GM11168 (cell line): ENCODE measurements around the gene PAQR7.
"Not testable (repeated sequence)": the region's sequence is repeated elsewhere in the genome, so short reads cannot be mapped to it uniquely, and the experiment has no call there.

Source experiments
- in situ Hi-C: fragments of 300-500 bp; cut with MboI; formaldehyde crosslinking; loops from one replicate; pipeline ENCODE4 v1.12.0; 2022; ENCODE audit warnings: low sequenced_read_pairs; ENCODE audit not compliant: unreplicated experiment

Gene PAQR7

DNA sequence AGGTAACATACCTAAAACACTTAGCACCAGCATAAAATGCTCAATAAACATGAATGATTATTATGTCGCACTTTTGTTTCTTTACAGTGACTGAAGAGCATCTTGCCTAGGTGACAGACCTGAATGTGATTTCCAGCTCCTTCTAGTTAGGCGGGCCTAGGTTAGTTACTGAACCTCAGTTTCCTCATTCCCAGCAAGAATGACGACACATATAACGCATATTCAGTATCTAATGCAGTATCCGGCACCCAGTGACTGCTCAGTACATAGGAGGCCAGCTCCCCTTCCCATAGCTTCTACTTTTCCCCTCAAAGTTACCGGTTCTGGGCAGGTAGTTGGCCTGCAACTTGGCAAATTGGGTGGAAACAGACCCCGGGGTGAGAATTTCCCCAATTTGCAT lies 17.0 kb downstream of the PAQR7 start:
- in situ Hi-C loops, result no loop called here

DNA sequence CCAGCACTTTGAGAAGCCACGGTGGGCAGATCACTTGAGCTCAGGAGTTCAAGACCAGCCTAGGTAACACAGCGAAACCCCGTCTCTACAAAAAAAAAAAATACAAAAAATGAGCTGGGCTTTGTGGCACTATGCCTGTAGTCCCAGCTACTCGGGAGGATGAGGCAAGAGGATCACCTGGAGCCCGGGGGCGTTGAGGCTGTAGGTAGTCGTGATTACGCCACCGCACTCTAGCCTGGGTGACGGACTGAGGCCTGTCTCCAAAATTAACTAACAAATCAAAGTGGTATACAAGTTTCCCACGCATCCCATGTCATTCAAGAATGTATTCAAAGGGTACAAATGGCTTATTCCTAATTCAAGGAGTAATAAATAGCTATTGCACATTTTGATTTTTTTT lies 18.7 kb downstream of the PAQR7 start:
- in situ Hi-C loops, result no loop called here

DNA sequence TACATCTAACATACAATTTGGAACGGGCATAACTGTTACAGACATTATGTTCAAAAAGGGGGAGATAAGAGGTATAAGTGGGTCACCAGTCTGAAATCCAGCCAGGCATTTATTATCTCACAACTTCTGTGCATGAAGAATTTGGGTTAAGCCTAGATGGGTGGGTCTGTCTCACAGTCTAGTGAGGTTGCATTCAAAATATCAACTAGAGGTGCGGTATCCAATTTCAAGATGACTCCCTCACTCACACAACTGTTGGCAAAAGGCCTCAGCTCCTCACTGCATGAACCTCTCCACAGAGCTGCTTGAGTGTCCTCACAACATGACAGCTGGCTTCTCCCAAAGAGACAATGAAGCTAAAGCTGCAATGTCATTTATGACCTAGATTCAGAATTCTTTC lies 21.0 kb downstream of the PAQR7 start:
- in situ Hi-C loops, result no loop called here

DNA sequence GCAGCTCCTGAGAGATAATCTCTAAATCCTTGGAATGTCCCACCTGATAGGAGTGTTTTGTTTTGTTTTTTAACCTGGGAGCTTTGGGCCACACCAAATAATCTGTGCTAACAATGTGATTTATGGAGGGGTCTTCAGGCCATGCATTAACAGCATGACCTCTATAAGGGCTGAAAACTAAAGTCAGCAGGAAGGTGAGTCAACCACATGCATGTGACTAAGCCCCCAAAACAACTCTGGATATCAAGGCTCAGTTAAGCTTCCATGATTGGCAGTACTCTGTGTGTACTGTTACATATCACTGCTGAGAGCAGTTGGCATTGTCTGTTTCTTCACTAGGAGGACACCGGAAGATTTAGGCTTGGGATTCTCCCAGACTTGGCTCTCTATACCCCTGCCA lies 27.0 kb downstream of the PAQR7 start:
- in situ Hi-C loops, result no loop called here

DNA sequence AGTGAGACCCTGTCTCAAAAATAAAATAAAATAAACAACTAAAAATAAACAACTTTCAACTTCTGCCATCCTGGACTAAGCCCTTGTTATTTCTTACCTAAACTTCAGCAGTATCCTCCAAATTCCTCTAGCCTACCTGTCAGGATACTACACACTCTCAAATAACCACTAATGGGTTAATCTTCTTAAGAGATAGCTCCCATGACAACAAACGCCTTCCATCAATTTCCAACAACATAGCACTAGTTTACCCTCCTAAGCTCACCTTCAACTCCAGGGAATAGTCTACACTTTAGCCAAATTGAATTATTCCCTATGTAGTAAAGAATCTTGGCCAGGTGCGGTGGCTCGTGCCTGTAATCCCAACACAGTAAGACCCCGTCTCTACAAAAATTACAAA lies 27.6 kb downstream of the PAQR7 start:
- in situ Hi-C loops, result no loop called here

DNA sequence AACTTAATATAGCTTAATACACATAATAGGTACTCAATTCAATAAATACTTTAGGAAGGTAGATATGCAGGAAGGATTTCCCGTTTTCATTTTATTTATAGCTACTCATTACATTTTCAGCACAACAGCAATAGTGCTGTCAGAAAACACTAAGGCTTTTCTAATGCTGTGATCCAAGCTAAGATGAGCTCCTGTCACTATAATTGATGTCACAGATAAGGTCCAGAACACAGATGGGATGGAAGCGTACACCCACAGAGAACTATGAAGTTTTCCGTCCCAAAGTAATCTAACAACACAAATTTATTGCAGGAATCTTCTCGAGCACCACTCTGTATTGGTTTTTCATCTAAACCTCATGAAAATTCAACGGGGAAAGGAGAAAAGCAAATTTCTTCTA lies 29.8 kb downstream of the PAQR7 start:
- in situ Hi-C loops, result no loop called here

DNA sequence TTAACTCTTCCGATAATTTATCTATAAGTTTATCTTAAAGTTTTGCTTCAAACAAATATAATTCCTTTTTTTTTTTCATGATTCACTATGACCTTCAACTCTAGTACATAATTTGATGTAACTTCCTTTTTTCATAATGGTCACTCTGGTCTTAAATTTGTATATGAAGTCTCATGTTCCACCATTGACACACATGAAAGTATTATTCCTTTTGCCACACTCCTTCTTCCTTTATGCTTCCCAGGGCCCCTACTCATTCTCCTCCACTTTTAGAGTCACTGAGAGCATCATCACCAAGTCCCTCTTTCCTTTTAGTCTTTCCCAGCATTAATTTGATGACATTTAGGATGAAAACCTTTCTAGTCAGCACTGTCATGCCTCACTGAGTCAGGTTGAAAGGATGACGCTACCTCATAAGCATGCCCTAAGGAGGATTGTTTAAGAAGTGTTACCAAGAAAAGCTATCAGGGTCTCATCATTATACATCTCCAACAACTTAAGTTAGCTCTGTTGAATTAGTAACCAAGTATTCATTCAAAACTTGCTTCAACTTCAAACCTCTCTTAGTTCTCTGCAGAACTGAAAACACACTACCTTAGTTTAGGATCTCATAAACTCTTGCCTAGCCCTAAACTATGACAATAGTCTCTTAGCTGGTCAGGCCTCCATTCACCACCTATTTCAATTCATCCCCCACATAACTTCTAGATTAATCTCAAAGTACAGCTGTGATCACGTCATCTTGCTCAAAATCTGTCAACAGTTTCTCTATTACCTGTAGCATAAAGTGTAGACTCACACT lies 30.8 kb downstream of the PAQR7 start:
- in situ Hi-C loops, result no loop called here

DNA sequence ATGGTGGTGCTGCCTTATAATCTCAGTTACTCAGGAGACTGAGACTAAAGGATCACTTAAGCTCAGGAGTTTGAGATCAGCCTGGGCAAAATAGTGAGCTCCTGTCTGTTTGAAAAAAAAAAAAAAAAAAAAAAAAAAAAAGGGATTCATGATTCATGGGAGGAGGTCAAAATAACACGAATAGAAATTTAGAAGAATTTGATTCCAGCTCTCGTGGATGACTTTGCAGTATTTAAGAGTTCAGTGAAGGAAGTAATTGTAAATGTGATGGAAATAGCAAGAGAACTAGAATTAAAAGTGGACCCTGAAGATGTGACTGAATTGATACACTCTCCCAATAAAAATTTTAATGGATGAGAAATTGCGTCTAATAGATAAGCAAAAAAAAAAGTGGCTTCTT lies 32.0 kb downstream of the PAQR7 start:
- in situ Hi-C loops, result no loop called here

DNA sequence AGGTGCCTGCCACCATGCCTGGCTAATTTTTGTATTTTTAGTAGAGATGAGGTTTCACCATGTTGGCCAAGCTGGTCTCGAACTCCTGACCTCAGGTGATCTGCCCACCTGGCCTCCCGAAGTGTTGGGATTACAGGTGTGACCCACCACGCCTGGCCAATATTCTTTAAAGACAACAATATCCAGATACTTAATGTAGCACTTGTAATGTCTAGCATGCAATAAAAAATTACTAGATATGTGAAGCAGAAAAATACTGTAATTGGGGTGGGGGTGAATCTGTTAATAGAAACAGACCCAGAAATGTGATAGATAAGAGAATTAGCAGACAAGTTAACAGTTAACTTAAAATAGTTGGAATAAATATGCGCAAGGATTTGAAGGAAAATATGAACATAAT lies 35.7 kb downstream of the PAQR7 start:
- in situ Hi-C loops, result not testable (repeated sequence)

DNA sequence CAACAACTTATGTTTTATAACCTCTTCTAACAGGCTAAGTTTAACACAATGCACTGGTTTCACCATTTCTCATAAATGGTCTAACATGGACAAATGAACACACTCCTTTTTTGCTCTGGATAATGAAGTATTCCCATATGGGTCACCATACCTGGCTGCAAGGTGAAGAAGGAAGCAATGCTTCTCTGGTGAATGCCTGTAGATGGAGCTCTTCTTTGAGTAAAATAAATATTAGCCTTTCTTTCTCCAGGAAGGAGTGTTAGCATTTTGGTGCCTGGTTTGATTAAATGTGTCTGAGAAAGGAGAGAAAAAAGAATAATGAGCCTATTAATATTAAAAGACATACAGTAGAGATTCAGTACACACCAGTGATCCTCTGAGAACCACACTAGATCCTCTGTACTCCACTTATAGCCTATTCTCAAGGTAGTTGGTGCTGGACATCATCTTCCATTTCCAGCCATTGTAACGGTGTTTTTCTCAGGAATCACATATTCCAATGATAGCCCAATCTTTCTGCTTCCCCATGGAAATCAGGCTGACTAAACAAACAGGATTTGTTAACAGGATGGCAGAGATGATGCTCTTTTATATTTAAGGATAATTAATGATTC lies 38.1 kb downstream of the PAQR7 start:
- in situ Hi-C loops, result no loop called here

DNA sequence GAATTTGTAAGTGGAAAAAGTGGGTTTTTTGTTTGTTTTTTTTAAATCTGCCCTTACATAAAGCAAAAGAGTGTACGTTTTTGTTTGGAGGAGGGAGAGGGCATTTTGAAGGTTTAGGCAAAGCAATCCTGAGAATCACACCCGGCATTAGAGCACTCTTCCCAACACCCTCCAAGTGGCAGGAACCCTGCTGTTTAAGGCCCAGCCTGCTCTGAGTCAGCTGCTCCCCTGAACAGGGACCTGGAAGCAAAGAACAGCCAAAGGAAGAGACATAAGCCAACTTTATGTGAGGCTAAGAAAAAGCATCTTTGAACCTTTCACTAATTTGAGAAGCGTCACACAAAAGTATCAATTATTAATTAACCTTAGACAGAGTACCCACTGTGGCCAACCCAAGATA lies 38.8 kb downstream of the PAQR7 start:
- in situ Hi-C loops, result no loop called here

DNA sequence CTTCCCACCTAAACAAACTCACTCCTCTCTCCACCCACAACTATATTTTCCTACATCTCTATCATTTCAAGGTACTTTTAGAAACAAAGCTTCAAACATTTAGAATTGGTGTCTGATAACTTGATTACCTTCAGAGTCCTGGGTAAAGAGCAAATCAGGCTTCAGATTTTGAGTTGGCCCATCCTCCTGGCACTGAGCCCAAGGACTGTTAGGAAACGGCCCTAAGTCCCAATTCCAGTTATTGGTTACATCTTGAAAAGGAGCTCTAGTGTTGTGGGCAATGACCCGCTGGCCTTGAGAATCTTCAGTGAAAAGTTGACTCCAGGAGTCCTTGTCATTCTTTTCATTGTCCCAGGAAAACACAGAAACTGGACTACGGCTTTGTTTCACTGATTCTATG lies 40.6 kb downstream of the PAQR7 start:
- in situ Hi-C loops, result no loop called here

DNA sequence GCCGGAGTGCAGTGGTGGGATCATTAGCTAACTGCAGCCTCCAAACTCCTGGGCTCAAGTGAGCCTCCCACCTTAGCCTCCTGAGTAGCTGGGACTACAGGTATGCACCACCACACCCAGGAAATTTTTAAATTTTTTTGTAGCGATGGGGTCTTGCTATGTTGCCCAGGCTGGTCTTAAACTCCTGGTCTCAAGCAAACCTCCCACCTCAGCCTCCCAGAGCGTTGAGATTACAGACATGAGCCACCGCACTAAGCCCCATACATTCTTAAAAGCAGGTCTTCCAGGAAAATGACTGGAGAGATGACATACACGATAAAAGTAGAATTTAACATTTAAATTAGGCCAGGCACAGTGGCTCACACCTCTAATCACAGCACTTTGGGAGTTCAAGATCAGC lies 42.4 kb downstream of the PAQR7 start:
- in situ Hi-C loops, result no loop called here

DNA sequence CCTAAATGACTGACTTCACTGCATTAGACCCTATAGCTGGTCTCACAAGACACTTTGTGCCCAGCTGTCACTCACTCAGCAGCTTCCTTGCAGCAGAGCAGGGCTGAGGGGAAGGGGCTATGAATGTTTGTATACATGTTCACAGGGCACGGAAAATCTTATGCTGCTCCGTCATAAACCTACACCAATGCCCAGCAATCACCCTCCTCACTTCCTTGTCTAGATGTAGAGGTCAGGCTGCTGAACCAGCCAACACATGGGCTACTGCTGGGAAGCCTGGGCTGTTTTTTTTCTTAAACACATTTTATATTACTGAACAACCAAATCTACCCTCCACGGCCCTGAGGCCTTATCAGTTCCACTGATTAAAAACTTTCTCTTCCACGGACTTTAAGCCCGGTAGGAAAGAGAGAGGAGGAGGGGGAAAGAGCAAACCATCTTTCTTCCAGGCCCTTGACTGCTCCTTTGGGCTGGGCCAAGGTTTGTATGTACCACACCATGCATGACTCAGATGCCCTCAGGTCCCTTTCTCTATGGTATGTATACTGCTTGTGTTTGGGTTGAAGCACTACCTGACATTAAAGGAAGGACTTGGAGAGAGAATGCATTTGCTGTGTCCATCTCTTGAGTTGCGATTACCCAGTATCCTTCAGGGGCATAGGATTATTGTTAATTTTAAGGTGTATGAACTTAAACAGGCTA lies 43.0 kb downstream of the PAQR7 start:
- in situ Hi-C loops, result no loop called here

DNA sequence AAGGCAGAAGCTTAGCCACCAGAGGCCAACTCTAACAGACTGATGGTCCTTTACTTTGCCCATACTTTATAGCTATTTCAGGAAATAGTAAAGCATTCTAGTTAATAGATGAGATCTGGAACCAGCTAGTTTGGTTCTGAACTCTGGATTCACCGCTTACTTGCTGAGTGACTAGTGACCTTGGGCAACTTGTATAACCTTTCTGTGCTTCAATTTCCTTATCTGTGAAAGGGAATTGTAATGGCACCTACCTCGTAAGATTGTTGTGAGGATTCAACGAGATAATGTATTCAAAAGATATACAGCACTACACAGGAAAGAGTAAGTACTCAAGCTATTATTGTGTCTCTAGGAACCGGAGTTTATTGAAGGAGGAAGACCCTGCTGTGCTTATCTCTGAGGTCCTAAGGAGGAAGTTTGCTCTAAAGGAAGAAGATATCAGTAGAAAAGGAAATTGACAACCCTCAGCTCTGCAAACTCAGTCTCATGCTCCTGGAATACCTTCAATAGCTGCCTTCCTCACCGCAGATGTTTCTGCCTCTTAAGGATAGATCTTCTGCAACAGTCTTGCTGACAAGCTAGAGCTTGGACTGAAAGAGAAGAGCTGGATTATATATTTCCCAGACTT lies 43.8 kb downstream of the PAQR7 start:
- in situ Hi-C loops, result no loop called here

DNA sequence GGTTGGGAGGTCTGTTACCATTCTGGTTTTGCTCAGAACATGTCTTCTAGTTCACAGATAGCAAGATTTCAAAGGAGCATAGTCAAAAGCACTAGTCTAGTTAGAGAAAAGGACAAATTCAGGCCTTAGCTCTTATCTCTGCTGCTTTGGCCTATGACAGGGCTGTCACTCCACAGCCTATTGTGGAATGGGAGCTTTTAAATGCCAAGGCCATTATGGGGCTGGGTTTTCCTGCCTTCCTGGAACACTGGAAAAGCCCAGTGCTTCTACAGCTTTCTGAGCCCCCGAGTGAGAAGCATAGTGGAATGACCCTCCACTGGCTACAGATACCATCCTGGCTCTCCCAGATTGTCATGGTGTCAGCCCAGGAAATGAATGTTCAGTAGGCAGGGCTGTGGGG lies 46.5 kb downstream of the PAQR7 start:
- in situ Hi-C loops, result no loop called here

DNA sequence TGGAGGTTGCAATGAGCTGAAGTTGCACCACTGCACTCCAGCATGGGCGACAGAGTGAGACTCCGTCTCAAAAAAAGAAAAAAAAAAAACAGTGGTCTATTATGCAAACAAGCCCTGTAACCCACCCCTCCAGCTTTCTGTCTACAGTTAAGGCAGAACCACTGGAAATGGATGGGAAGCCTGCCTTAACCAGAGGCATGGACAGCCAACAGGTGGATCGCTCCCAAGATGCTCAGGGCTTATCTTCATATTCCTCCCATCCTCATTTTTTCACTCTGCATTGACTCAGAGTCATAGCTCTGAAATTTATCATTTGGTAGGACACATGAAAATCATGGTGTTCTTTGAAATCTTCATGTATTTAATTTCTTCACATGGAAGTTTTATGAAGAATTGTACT lies 47.0 kb downstream of the PAQR7 start:
- in situ Hi-C loops, result no loop called here

DNA sequence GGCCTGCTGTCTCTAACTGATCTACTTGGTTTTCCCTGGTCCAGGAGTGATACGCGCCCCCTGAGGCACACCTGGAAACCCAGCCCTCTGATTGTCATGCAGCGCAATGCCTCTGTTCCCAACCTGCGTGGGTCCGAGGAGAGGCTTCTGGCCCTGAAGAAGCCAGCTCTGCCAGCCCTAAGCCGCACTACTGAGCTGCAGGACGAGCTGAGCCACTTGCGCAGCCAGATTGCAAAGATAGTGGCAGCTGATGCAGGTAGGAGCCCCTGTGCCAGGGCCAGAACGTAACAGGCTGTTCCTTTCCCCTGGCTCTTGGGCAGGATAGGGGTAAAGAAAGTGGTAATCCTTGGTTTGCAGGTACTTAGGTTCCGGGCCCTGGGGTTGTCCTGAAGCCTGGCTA lies 48.9 kb downstream of the PAQR7 start:
- in situ Hi-C loops, result no loop called here

DNA sequence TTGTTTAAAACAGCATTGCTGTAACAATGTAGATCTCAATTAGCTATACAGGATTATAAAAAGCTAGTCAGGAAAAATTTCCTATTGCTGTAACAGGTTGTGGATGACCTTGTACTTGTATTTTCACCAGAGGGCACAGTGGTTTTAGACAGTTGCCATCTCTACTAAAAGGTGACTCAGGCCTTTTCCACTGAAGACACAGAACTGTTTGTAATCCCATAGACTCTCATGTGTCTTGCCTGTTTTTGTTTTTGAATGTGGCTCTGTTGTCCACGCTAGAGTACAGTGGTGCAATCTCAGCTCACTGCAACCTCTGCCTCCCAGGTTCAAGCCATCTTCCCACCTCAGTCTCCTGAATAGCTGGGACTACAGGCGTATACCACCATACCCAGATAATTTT lies 49.9 kb downstream of the PAQR7 start:
- in situ Hi-C loops, result no loop called here

DNA sequence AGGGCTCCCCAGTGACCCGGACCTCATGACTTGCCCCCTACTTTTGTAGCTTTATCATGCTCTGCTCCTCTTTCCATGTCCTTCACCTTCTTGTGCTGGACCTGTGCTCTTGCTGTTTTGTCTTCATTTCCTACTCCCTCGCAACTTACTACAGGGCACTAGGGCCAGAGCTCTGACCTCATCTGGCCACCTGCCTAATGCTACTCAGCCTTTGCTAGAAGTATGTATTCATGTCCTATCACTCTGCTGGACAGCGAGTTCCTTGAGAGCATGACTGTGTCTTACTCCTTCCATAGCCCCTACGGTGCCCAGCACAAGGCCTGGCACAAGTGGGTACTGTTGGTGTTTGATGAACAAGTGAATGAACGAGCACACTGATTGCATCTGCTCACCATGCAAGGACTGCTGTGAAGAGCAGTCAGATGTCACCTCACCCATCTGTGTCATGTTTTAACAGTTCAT lies 53.8 kb downstream of the PAQR7 start:
- in situ Hi-C loops, result loop anchor here (25.0 kb wide), 2 partner anchors 409 to 584 kb away; partner anchors contain the start of genes RHCE, RSRP1 and SYF2

DNA sequence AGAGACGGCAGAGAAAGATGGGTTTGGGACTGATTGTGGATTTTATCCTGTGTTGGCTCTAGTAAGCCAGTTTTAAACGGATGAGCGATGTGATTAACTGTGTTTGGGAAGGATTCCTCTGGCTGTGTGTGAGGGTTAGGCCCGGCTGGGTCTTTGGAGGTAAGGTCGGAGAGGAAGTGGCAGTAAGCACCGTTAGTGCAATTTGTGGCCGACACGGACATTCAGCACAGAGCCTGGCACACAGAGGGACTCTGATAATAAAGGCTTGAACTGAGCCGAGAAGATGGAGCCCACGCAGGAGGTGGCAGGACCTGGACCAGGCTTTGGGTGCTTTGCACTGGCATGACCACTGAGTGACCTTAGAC lies 54.4 kb downstream of the PAQR7 start:
- in situ Hi-C loops, result loop anchor here (25.0 kb wide), 2 partner anchors 409 to 584 kb away; partner anchors contain the start of genes RHCE, RSRP1 and SYF2
